ENCODE measurements around the gene GNG12.

GNG12 gene

DNA sequence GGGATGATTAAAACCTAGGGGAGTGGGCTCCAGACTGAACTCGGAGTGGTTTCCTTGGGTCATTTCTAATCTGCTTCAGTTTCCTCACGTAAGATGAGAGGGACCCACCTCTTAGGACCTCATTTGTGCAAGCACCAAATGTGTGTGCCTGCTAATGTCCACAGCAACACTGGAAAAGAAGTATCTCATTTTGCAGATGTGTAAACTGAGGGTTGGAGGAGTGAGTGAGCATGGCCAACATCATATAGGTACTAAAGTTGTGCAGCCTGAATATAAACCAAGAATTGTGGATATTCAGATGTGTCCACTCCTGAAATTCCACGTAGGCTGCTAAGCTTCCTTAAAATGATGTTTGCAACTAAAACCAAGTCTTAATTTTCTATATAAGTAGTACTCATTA is 96.5 kb downstream of the GNG12 start:
- peak overlapping the region; percentile 95 for H3K27ac ChIP-seq
- TF ChIP-seq, protein P1, sequence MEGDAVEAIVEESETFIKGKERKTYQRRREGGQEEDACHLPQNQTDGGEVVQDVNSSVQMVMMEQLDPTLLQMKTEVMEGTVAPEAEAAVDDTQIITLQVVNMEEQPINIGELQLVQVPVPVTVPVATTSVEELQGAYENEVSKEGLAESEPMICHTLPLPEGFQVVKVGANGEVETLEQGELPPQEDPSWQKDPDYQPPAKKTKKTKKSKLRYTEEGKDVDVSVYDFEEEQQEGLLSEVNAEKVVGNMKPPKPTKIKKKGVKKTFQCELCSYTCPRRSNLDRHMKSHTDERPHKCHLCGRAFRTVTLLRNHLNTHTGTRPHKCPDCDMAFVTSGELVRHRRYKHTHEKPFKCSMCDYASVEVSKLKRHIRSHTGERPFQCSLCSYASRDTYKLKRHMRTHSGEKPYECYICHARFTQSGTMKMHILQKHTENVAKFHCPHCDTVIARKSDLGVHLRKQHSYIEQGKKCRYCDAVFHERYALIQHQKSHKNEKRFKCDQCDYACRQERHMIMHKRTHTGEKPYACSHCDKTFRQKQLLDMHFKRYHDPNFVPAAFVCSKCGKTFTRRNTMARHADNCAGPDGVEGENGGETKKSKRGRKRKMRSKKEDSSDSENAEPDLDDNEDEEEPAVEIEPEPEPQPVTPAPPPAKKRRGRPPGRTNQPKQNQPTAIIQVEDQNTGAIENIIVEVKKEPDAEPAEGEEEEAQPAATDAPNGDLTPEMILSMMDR (conservative IDR thresholded peaks at IDR 0.05; ENCODE audit: low read depth) = no peak
- no peak for DNase-seq (ENCODE audit: low spot score)
- POLR2A ChIA-PET (ENCODE audit: low non-redundant PET) = no interaction called here
- CTCF ChIA-PET = interaction anchor here (0.7 kb wide), 1 partner anchor 18 kb away, joined by 7 read pairs; no protein-coding TSS in a partner anchor

DNA sequence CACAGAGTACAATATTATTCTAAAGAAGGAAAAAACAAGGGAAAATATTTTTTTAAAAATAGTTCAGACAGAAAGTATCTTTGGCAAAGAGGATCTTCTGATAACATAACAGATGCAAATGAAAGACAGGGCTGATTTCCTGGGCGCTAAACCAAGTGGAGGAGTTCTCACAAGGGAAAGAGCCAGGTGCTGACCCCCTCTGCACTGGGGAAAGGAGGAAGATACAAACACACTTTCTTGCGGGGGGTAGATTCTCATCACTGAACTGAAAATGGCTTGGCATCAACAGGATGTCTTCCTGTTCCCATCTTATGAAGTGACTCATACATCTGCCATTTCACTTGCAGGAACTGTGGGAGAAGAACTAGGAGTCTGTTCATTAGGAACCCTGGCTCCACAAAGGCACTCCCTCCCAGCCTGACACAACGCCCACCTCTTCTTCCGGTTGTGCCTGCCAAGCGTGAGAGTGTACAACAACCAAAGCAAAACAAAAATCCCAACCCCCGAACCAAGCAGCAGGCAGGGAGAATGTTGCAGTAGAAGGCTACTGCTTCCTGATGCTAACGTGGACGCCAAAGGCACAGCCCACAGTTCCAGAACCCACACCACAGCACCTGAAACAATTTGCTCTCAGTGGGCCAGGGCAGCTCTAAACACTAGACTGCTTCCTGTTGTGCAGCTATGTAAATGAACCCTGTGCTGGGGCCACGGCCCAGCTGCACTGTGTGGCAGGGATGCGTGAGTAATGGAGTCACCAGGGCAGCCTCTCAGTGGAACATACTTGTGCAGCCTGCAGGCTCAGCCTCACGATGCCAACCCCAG is 97.2 kb downstream of the GNG12 start:
- CTCF ChIA-PET = no interaction called here

DNA sequence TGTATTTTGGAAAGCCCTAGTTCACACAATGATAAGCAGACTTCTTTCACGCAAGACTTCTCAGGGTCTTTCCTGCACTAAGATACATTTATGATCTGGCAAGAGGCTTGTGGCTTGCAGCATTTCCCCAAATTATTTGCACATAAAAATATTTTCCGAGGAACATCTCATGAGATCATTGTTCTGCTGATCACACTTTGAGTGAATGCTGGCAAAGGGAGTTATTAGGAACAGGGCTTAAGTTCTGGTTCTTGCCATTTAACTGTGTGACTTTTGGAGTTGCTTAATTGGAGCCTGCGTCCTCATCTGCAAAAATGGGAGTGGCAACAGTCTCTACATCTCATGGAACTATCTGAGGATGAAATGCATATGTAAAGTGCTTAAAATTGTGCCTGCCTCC is 98.1 kb downstream of the GNG12 start:
- TF ChIP-seq, protein P1 (conservative IDR thresholded peaks at IDR 0.05; ENCODE audit: low read depth) = no peak
- CTCF ChIA-PET = interaction anchor here (0.6 kb wide), 1 partner anchor 275 kb away, joined by 3 read pairs; no protein-coding TSS in a partner anchor
- no peak for DNase-seq (ENCODE audit: low spot score)
- no peak overlapping the region; the same call in 1 of the 2 replicates for H3K27ac ChIP-seq
- POLR2A ChIA-PET (ENCODE audit: low non-redundant PET) = no interaction called here

More for the DNA sequence above, 97.2 kb downstream of the GNG12 start:
- POLR2A ChIA-PET (ENCODE audit: low non-redundant PET) = no interaction called here
- peak overlapping the region; percentile 95 for H3K27ac ChIP-seq
- TF ChIP-seq, protein P1 (conservative IDR thresholded peaks at IDR 0.05; ENCODE audit: low read depth) = no peak
- peak; percentile 76 for DNase-seq (ENCODE audit: low spot score)

DNA sequence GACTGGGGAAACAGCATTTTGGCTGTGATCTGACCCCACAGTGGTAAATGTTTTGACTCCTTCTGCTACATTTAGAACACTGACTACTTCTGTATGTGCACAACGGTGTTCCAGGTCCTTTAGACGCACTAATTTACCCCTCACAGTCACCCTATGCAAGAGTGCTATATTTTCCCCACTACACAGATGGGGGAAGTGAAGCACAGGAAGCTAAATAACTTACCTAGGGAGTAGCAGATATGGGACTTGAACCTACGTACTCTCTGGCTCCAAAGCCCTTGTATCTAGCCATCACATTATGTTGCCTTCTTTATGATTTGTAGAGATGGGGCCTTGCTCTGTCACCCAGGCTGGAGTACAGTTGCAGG is 99.0 kb downstream of the GNG12 start:
- CTCF ChIA-PET = interaction anchor here (0.6 to 0.7 kb wide), 2 partner anchors 172 to 276 kb away, joined by 3 read pairs; no protein-coding TSS in a partner anchor
- H3K27ac ChIP-seq = peak overlapping the region; percentile 14; the same call in 1 of the 2 replicates
- POLR2A ChIA-PET (ENCODE audit: low non-redundant PET) = no interaction called here
- TF ChIP-seq, protein P1 (conservative IDR thresholded peaks at IDR 0.05; ENCODE audit: low read depth) = no peak
- no peak for DNase-seq (ENCODE audit: low spot score)

DNA sequence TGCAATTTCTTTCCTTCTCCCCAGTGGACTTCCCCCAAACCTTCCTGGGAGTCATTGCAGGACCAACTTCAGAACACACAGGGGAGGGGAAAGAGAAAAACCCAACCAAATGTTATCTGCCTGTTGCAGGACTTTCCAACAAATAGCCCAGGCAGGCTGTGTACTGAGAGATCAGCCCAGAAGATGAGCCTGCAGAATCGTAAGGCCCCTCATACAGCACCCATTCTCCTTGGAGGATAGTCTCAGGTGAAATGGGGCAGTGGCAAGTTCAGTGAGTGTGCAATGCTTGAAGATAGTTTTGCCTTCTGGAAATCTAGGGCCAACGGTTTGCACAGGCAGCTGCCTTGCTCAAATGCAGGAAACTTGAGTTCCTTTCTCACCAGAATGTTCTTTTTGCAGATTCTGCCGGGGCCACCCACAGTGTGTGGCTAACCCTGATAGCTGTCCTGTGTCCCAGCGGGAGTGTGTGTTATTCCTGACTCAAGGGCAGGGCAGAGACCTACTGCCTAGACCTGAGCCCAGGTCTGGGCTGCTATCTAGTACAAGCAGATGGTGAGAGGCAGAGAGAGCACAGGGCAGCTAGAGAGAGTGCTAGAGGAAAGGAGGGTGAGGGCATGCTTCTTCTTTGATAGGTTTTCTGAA is 99.5 kb downstream of the GNG12 start:
- POLR2A ChIA-PET (ENCODE audit: low non-redundant PET) = no interaction called here

DNA sequence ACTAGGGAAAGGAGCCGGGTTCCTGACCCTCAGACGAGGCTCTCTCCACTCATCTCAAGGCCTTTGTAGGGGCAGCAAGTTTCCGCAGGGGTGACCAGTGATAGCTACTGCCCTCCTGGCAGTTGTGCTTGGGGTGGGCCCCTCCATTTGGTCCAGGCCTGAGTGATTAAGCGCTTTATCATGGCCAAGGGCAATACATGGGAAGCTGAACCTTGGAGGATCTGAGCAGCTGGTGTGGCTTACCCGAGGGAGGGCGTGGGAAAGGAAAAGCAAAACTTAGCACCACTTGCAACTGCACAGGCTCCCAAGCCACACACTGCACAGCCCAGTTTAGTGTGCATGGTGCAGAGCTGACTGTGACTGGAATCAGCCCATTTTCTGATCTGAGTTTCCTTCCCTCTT is 100.5 kb downstream of the GNG12 start:
- POLR2A ChIA-PET (ENCODE audit: low non-redundant PET) = no interaction called here
- TF ChIP-seq, protein P1 (conservative IDR thresholded peaks at IDR 0.05; ENCODE audit: low read depth) = no peak
- no peak overlapping the region; the same call in 1 of the 2 replicates for H3K27ac ChIP-seq
- no peak for DNase-seq (ENCODE audit: low spot score)
- CTCF ChIA-PET = no interaction called here

More for the DNA sequence above, 99.5 kb downstream of the GNG12 start:
- CTCF ChIA-PET = interaction anchor here (0.7 kb wide), 1 partner anchor 172 kb away, joined by 3 read pairs; no protein-coding TSS in a partner anchor
- DNase-seq (ENCODE audit: low spot score) = no peak
- TF ChIP-seq, protein P1 (conservative IDR thresholded peaks at IDR 0.05; ENCODE audit: low read depth) = no peak
- peak overlapping the region; percentile 14; the same call in 1 of the 2 replicates for H3K27ac ChIP-seq

Measured in RWPE1 (cell line).